HEK293 (cell line): ENCODE measurements around the gene KIZ.

Source experiments
- CTCF ChIA-PET: fragments of 350-600 bp; formaldehyde crosslinking; extraction: SDS; loops from one replicate; lab custom pipeline; 2021; ENCODE audit warnings: antibody characterized with exemption; lab: Yijun Ruan, JAX
- POLR2A ChIA-PET: fragments of 300-600 bp; formaldehyde crosslinking; extraction: SDS; loops from one replicate; lab custom pipeline; 2020; ENCODE audit warnings: antibody characterized with exemption, inconsistent platforms; lab: Yijun Ruan, JAX
- H3K27ac ChIP-seq: fragments of 200-500 bp; sonication (Bioruptor generic); 2 replicates; pipeline ENCODE4 v1.5.1; 2014; ENCODE audit warnings: low read depth, low read length, control low read depth, inconsistent platforms; ENCODE audit errors: extremely low read depth
- H3K36me3 ChIP-seq, 2 experiments: fragments of 200-500 bp in 1 of 2; sonication (Bioruptor generic) in 1 of 2; 1 replicate in 1 of 2; 2 replicates in 1 of 2; pipeline ENCODE4 v1.5.1; 2014 to 2017; ENCODE audit warnings: inconsistent platforms in 2 of 2, low read length in 2 of 2; ENCODE audit not compliant: control insufficient read depth in 2 of 2, insufficient read depth in 1 of 2
- H3K4me1 ChIP-seq: fragments of 200-500 bp; sonication (Bioruptor generic); 2 replicates; pipeline ENCODE4 v1.5.1; 2014; ENCODE audit warnings: mild to moderate bottlenecking, low read length, inconsistent platforms; ENCODE audit not compliant: control insufficient read depth, insufficient read depth
- H3K4me3 ChIP-seq: 2 replicates; pipeline ENCODE4 v1.5.1; 2011; ENCODE audit warnings: low read depth, mild to moderate bottlenecking, control low read depth, low read length, moderate library complexity
- H3K9me3 ChIP-seq: fragments of 200-500 bp; sonication (Bioruptor generic); 2 replicates; pipeline ENCODE4 v1.5.1; 2014; ENCODE audit warnings: low read depth, low read length, inconsistent platforms; ENCODE audit not compliant: control insufficient read depth, insufficient read depth
- KLF9 ChIP-seq: fragments of 450-650 bp; formaldehyde crosslinking; IDR thresholded peaks from 2 replicates; pipeline ENCODE4 v1.5.1; 2016; ENCODE audit warnings: missing biosample characterization, missing genetic modification characterization, low read depth
- YY1 ChIP-seq: fragments of 450-650 bp; formaldehyde crosslinking; IDR thresholded peaks from 2 replicates; pipeline ENCODE4 v1.5.1; 2018; ENCODE audit warnings: missing biosample characterization, missing genetic modification characterization
- ZBTB20 ChIP-seq: fragments of 450-650 bp; formaldehyde crosslinking; IDR thresholded peaks from 2 replicates; pipeline ENCODE4 v1.5.1; 2016; ENCODE audit warnings: missing biosample characterization, missing genetic modification characterization
- ZFP41 ChIP-seq: fragments of 450-650 bp; formaldehyde crosslinking; IDR thresholded peaks from 2 replicates; pipeline ENCODE4 v1.5.1; 2016; ENCODE audit warnings: missing biosample characterization, missing genetic modification characterization, borderline replicate concordance
- ZNF133 ChIP-seq: fragments of 450-650 bp; formaldehyde crosslinking; IDR thresholded peaks from 2 replicates; pipeline ENCODE4 v1.5.1; 2016; ENCODE audit warnings: missing biosample characterization, missing genetic modification characterization
- ZNF223 ChIP-seq: fragments of 450-650 bp; formaldehyde crosslinking; IDR thresholded peaks from 2 replicates; pipeline ENCODE4 v1.5.1; 2016; ENCODE audit warnings: missing biosample characterization, missing genetic modification characterization
- ZNF292 ChIP-seq: fragments of 450-650 bp; formaldehyde crosslinking; IDR thresholded peaks from 2 replicates; pipeline ENCODE4 v1.5.1; 2016; ENCODE audit warnings: low read depth, missing biosample characterization, missing genetic modification characterization, borderline replicate concordance
- ZNF302 ChIP-seq: fragments of 450-650 bp; formaldehyde crosslinking; IDR thresholded peaks from 2 replicates; pipeline ENCODE4 v1.5.1; 2016; ENCODE audit warnings: missing biosample characterization, missing genetic modification characterization, low read depth
- ZNF311 ChIP-seq: fragments of 450-650 bp; formaldehyde crosslinking; IDR thresholded peaks from 2 replicates; pipeline ENCODE4 v1.5.1; 2017; ENCODE audit warnings: missing biosample characterization, missing genetic modification characterization, borderline replicate concordance
- ZNF391 ChIP-seq: fragments of 450-650 bp; formaldehyde crosslinking; IDR thresholded peaks from 2 replicates; pipeline ENCODE4 v1.5.1; 2016; ENCODE audit warnings: low read depth, missing biosample characterization, missing genetic modification characterization, borderline replicate concordance
- ZNF501 ChIP-seq: fragments of 450-650 bp; formaldehyde crosslinking; IDR thresholded peaks from 2 replicates; pipeline ENCODE4 v1.5.1; 2016; ENCODE audit warnings: missing biosample characterization, missing genetic modification characterization
- ZNF514 ChIP-seq: fragments of 450-650 bp; formaldehyde crosslinking; IDR thresholded peaks from 2 replicates; pipeline ENCODE4 v1.5.1; 2016; ENCODE audit warnings: missing biosample characterization, missing genetic modification characterization
- ZNF544 ChIP-seq: fragments of 450-650 bp; formaldehyde crosslinking; IDR thresholded peaks from 2 replicates; pipeline ENCODE4 v1.5.0; 2017; ENCODE audit warnings: missing biosample characterization, missing genetic modification characterization
- ZNF610 ChIP-seq: fragments of 450-650 bp; formaldehyde crosslinking; IDR thresholded peaks from 2 replicates; pipeline ENCODE4 v1.5.1; 2016; ENCODE audit warnings: missing biosample characterization, missing genetic modification characterization, borderline replicate concordance
- ZNF623 ChIP-seq: fragments of 450-650 bp; formaldehyde crosslinking; IDR thresholded peaks from 2 replicates; pipeline ENCODE4 v1.5.1; 2016; ENCODE audit warnings: missing biosample characterization, missing genetic modification characterization
- ZNF768 ChIP-seq: fragments of 450-650 bp; formaldehyde crosslinking; IDR thresholded peaks from 2 replicates; pipeline ENCODE4 v1.5.1; 2018; ENCODE audit warnings: missing biosample characterization, mild to moderate bottlenecking, missing genetic modification characterization
- ZNF777 ChIP-seq: fragments of 450-650 bp; formaldehyde crosslinking; IDR thresholded peaks from 2 replicates; pipeline ENCODE4 v1.5.1; 2017; ENCODE audit warnings: missing biosample characterization, missing genetic modification characterization, borderline replicate concordance
- ZXDB ChIP-seq: fragments of 450-650 bp; formaldehyde crosslinking; IDR thresholded peaks from 2 replicates; pipeline ENCODE4 v1.5.1; 2016; ENCODE audit warnings: missing biosample characterization, missing genetic modification characterization
- TF ChIP-seq, protein P1 (sequence below): fragments of 450-650 bp; formaldehyde crosslinking; IDR thresholded peaks from 2 replicates; pipeline ENCODE4 v1.5.1; 2016; ENCODE audit warnings: missing biosample characterization, missing genetic modification characterization
- TF ChIP-seq, protein P2 (sequence below): fragments of 450-650 bp; formaldehyde crosslinking; IDR thresholded peaks from 2 replicates; pipeline ENCODE4 v1.5.1; 2017; ENCODE audit warnings: missing biosample characterization, missing genetic modification characterization
- TF ChIP-seq, protein P3 (sequence below): fragments of 450-650 bp; formaldehyde crosslinking; IDR thresholded peaks from 2 replicates; pipeline ENCODE4 v1.5.1; 2016; ENCODE audit warnings: missing biosample characterization, missing genetic modification characterization
- TF ChIP-seq, protein P4 (sequence below): fragments of 450-650 bp; formaldehyde crosslinking; IDR thresholded peaks from 2 replicates; pipeline ENCODE4 v1.5.1; 2016; ENCODE audit warnings: missing biosample characterization, missing genetic modification characterization
- TF ChIP-seq, protein P5 (sequence below): fragments of 450-650 bp; formaldehyde crosslinking; IDR thresholded peaks from 2 replicates; pipeline ENCODE4 v1.5.1; 2016; ENCODE audit warnings: missing biosample characterization, missing genetic modification characterization

The KIZ gene

DNA sequence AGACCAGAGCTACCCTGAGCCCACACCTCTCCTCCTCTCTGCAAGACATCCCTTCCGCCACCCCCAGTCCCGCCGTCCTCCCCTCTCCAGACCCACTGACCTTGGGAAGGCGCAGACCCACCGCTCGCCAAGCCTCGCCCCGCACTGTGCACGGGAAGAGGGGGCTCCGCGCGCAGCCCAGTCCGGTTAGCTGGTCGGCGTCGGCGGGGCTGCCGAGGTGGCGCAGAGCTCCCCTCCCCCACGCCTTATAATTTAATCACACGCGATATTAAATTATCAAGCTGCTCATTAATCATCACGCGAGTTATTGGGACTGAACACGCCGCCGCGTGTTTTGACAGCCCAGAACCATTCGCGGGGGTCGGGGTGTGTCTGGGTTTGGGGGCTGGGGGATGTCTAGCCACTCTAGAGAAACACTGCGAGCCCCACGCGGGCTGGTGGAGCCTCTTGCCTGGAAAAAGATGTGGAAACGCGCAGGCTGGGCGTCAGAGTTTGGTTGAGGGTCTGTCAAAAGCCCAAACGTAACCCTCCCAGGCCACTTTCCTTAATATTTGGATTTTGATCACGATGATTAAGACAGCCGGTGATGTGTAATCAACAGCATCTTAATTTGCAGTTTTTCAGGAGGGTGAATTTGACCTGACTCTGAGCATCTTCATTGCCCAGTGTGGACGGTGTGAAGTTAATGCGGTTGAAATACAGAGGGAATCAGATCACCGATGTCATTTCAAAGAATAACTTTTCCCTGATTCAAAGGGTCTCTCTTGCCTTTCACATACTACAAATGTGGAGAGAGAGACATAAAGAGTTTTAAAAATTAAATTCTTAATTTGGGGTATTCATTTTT lies 19.5 kb upstream of the KIZ start, which contains the start of gene LINC00237:
TSS of gene LINC00237 (minus strand) at position 188 of the 847 bp plus-strand sequence.
- Histone ChIP-seq H3K36me3 (no peaks in the 10 kb centered on the region), H3K9me3 (no peaks in the 10 kb centered on the region), H3K4me3 (no peak within 1 kb of the TSS), H3K4me1 (no peaks in the 10 kb centered on the region), H3K27ac (no peak within 1 kb of the TSS)
- TF ChIP-seq ZNF391 (tag by site-specific recombination): no peak
- no peak for TF ChIP-seq YY1
- TF ChIP-seq ZNF623 (tag by site-specific recombination): no peak
- TF ChIP-seq ZNF610: no peak
- TF ChIP-seq, protein P1, sequence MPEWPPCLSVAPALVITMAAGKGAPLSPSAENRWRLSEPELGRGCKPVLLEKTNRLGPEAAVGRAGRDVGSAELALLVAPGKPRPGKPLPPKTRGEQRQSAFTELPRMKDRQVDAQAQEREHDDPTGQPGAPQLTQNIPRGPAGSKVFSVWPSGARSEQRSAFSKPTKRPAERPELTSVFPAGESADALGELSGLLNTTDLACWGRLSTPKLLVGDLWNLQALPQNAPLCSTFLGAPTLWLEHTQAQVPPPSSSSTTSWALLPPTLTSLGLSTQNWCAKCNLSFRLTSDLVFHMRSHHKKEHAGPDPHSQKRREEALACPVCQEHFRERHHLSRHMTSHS (tag by site-specific recombination): no peak
- ChIA-PET CTCF (no interaction called here), POLR2A (no interaction called here)

DNA sequence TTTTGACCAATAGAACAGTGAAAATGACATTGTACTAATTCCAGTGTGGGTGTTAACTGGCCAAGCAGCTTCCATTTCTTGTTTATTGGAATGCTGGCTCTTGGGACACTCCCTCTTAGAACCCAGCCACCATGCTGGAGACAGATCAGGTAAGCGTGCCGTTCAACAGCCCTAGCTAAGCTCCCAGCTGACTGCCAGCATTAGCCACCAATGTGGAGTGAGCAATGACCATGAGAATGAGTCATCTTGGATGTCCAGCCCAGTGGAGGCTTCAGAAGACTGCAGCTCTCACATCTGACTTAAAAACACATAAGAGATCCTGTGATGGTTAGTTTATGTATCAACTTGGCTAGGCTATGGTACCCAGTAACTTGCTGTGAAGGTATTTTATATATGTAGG lies 16.7 kb upstream of the KIZ start:
- TF ChIP-seq, protein P2, sequence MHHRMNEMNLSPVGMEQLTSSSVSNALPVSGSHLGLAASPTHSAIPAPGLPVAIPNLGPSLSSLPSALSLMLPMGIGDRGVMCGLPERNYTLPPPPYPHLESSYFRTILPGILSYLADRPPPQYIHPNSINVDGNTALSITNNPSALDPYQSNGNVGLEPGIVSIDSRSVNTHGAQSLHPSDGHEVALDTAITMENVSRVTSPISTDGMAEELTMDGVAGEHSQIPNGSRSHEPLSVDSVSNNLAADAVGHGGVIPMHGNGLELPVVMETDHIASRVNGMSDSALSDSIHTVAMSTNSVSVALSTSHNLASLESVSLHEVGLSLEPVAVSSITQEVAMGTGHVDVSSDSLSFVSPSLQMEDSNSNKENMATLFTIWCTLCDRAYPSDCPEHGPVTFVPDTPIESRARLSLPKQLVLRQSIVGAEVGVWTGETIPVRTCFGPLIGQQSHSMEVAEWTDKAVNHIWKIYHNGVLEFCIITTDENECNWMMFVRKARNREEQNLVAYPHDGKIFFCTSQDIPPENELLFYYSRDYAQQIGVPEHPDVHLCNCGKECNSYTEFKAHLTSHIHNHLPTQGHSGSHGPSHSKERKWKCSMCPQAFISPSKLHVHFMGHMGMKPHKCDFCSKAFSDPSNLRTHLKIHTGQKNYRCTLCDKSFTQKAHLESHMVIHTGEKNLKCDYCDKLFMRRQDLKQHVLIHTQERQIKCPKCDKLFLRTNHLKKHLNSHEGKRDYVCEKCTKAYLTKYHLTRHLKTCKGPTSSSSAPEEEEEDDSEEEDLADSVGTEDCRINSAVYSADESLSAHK (tag by site-specific recombination): no peak
- no peak for TF ChIP-seq ZXDB (tag by site-specific recombination)
- no peak for TF ChIP-seq ZNF501 (tag by site-specific recombination)
- TF ChIP-seq ZNF311: no peak
- TF ChIP-seq ZNF292: no peak
- no peak for TF ChIP-seq ZNF768 (tag by site-specific recombination)
- no peak for TF ChIP-seq ZNF777
- no peak for TF ChIP-seq ZNF302
- TF ChIP-seq ZNF544: no peak
- no peak for TF ChIP-seq ZBTB20
- no peak for TF ChIP-seq ZFP41 (tag by site-specific recombination)
- no peak for TF ChIP-seq ZNF133 (tag by site-specific recombination)
- TF ChIP-seq, protein P1 (tag by site-specific recombination): no peak
- TF ChIP-seq YY1: no peak
- no peak for TF ChIP-seq ZNF514 (tag by site-specific recombination)
- no peak for TF ChIP-seq KLF9
- TF ChIP-seq, protein P3, sequence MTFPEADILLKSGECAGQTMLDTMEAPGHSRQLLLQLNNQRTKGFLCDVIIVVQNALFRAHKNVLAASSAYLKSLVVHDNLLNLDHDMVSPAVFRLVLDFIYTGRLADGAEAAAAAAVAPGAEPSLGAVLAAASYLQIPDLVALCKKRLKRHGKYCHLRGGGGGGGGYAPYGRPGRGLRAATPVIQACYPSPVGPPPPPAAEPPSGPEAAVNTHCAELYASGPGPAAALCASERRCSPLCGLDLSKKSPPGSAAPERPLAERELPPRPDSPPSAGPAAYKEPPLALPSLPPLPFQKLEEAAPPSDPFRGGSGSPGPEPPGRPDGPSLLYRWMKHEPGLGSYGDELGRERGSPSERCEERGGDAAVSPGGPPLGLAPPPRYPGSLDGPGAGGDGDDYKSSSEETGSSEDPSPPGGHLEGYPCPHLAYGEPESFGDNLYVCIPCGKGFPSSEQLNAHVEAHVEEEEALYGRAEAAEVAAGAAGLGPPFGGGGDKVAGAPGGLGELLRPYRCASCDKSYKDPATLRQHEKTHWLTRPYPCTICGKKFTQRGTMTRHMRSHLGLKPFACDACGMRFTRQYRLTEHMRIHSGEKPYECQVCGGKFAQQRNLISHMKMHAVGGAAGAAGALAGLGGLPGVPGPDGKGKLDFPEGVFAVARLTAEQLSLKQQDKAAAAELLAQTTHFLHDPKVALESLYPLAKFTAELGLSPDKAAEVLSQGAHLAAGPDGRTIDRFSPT: no peak
- TF ChIP-seq, protein P4, sequence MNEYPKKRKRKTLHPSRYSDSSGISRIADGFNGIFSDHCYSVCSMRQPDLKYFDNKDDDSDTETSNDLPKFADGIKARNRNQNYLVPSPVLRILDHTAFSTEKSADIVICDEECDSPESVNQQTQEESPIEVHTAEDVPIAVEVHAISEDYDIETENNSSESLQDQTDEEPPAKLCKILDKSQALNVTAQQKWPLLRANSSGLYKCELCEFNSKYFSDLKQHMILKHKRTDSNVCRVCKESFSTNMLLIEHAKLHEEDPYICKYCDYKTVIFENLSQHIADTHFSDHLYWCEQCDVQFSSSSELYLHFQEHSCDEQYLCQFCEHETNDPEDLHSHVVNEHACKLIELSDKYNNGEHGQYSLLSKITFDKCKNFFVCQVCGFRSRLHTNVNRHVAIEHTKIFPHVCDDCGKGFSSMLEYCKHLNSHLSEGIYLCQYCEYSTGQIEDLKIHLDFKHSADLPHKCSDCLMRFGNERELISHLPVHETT (tag by site-specific recombination): no peak
- TF ChIP-seq, protein P5, sequence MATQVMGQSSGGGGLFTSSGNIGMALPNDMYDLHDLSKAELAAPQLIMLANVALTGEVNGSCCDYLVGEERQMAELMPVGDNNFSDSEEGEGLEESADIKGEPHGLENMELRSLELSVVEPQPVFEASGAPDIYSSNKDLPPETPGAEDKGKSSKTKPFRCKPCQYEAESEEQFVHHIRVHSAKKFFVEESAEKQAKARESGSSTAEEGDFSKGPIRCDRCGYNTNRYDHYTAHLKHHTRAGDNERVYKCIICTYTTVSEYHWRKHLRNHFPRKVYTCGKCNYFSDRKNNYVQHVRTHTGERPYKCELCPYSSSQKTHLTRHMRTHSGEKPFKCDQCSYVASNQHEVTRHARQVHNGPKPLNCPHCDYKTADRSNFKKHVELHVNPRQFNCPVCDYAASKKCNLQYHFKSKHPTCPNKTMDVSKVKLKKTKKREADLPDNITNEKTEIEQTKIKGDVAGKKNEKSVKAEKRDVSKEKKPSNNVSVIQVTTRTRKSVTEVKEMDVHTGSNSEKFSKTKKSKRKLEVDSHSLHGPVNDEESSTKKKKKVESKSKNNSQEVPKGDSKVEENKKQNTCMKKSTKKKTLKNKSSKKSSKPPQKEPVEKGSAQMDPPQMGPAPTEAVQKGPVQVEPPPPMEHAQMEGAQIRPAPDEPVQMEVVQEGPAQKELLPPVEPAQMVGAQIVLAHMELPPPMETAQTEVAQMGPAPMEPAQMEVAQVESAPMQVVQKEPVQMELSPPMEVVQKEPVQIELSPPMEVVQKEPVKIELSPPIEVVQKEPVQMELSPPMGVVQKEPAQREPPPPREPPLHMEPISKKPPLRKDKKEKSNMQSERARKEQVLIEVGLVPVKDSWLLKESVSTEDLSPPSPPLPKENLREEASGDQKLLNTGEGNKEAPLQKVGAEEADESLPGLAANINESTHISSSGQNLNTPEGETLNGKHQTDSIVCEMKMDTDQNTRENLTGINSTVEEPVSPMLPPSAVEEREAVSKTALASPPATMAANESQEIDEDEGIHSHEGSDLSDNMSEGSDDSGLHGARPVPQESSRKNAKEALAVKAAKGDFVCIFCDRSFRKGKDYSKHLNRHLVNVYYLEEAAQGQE (tag by site-specific recombination): no peak
- TF ChIP-seq ZNF223 (tag by site-specific recombination): no peak
- POLR2A ChIA-PET: no interaction called here
- H3K36me3 ChIP-seq: no peaks in the 10 kb centered on the region
- CTCF ChIA-PET: no interaction called here
- H3K4me1 ChIP-seq: no peaks in the 10 kb centered on the region
- no peak overlapping the region for H3K27ac ChIP-seq
- H3K4me3 ChIP-seq: no peak overlapping the region
- H3K9me3 ChIP-seq: no peaks in the 10 kb centered on the region
